ENCODE data around the gene SFT2D3. TPM values are rescaled to one million over a fixed set of nuclear protein-coding genes. Genes with fewer than 3 reads are reported as not detected.

The SFT2D3 gene, protein sequence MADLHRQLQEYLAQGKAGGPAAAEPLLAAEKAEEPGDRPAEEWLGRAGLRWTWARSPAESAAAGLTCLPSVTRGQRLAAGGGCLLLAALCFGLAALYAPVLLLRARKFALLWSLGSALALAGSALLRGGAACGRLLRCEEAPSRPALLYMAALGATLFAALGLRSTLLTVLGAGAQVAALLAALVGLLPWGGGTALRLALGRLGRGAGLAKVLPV
- 2.7 and 8.3 TPM in 2 replicates for total RNA-seq

DNA sequence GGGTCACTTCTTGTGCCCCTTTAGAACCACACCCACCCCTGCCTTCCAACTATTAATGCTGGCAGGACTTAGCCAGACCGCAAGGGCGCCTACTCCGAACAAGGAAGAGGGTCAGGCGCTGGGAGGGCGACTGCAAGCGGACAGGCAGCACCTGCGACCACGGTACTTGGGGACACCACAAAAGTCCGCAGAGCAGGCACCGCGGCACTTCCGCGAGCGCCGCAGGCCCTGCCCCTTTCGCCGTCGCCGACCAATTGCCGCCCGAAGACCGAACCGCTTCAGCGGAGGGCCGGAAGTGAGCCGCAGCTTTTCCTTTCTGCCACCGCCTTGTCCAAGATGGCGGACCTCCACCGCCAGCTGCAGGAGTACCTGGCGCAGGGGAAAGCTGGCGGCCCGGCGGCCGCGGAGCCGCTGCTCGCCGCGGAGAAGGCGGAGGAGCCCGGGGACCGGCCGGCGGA lies at the start of gene SFT2D3:
Gene SFT2D3 (plus strand): TSS at position 305 of the 458 bp plus-strand sequence. CDS start 32 bp downstream, at position 337.

DNA sequence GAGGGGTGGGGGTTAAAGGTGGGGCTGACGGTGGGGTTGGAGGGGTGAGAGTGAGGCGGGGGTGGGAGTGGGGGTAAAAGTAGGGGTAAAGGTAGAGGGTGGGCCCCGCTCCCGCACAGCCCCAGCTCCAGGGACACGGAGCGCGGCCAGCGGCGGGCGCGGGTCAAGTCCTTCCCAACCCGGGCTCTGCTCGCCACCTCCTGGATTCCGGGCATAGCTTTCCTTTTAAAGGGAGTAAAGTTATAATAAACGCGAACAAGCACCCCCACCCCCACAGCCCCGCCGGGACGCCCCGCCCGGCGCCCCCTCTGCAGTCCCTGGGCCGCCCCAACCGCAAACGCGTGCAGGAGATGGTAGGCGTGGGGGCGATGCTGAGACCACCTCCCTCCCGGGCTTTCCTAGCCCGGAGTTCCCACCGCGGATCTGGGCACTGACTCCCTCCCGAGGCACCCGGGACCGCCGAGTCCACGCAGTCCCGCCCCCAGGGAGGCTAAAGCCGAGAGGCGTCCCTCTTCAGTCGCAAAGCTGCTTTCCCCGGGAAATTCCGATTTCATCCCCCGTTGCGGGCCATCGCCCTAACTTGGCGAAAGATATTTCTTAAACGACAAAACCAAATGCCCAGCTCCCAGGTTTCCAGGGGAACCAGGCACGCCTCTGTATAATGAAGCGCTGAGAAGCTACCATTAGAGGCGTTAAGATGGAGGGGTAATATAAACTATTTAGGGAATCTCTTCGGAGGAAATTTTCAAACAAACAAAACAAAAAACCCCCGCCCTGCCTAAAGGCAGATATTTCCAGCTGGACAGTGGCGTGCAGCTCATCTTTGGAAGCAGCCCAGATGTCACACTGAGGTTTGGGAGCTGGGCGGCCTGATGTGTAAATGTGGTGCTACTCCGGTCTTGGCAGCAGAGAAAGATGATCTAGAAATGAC lies 25.7 kb upstream of the SFT2D3 start, which contains the start of gene LIMS2:
Gene LIMS2 (minus strand): TSS at position 200 of the 931 bp plus-strand sequence. CDS start 506 bp downstream, outside the sequence.

Other genes with a start within 250 kb of the SFT2D3 start
- 32.2 and 41.7 TPM in 2 replicates for gene IWS1, start 175.0 kb upstream of the SFT2D3 start, total RNA-seq
- not detected in 2 replicates for gene MYO7B, start 165.8 kb upstream of the SFT2D3 start, total RNA-seq
- gene GPR17, start 55.3 kb upstream of the SFT2D3 start, total RNA-seq, result not detected in 2 replicates
- gene LIMS2, start 26.0 kb upstream of the SFT2D3 start, total RNA-seq, result under 0.01 TPM in 1 of 2 replicates, not detected in the other
- 16.6 and 19.4 TPM in 2 replicates for gene WDR33, start 109.7 kb downstream of the SFT2D3 start, total RNA-seq
- gene POLR2D, start 156.7 kb downstream of the SFT2D3 start, total RNA-seq, result 11.8 and 24.7 TPM in 2 replicates
- 22.2 and 22.4 TPM in 2 replicates for gene AMMECR1L, start 184.5 kb downstream of the SFT2D3 start, total RNA-seq

Measured in tracheal epithelial cell (primary cell).